B cell (primary cell): ENCODE results near the gene TBC1D2B.

Source experiments
- CTCF ChIP-seq: fragments of 200-600 bp; IDR thresholded peaks from one replicate; pipeline ENCODE4 v1.8.0; 2022; ENCODE audit warnings: antibody characterized with exemption, mild to moderate bottlenecking
- EZH2 ChIP-seq: IDR thresholded peaks from 2 replicates; pipeline ENCODE4 v1.6.1; 2012; ENCODE audit warnings: borderline replicate concordance, low read depth, mild to moderate bottlenecking, moderate library complexity, low read length; ENCODE audit not compliant: insufficient read depth, poor library complexity, severe bottlenecking

GRCh38 chr15:78000927-78001249 is 76.6 kb downstream of the TBC1D2B start:
- TF ChIP-seq CTCF: no peak
- no peak for TF ChIP-seq EZH2
